ENCODE measurements around the gene C11orf97. TPM values are rescaled to one million over a fixed set of nuclear protein-coding genes. Genes with fewer than 3 reads are reported as not detected.

C11orf97 gene
- total and polyA plus RNA-seq, 2 donors (not counting 3 experiments of a cell fraction or from before 2014, with no cell fraction given) = not detected

- intact Hi-C loops (cut with micrococcal nuclease) = no loop called here
- ChIA-PET POLR2A (no interaction called here), CTCF (no interaction called here)
- dilution Hi-C loops (cut with MboI; ENCODE audit: extremely low pct_ligation_motif_present, low sequenced_read_pairs) = no loop called here
- BruUV-seq (replicated peaks) = no TSS peak
- Histone ChIP-seq H3K4me1 (ENCODE audit: control insufficient read depth, extremely low read depth, insufficient read depth, low read length) (no peaks in the 10 kb centered on the region), H4K20me1 (replicated peaks; ENCODE audit: control insufficient read depth, extremely low read depth, insufficient read depth, low read length) (no peaks in the 10 kb centered on the region), H3K79me2 (ENCODE audit: control insufficient read depth, insufficient read depth, low read length) (no peaks in the 10 kb centered on the region), H3K36me3 (ENCODE audit: control insufficient read depth in 2 of 2, extremely low read depth in 1 of 2, insufficient read depth in 2 of 2, low read length in 2 of 2) (no peaks in the 10 kb centered on the region), H3K4me3 (replicated peaks in 1 of 3; ENCODE audit: insufficient read depth in 1 of 3, low read depth in 1 of 3, low read length in 3 of 3) (no peak overlapping the region), H3K27ac (ENCODE audit: insufficient read depth, low read depth, low read length) (no peak overlapping the region), H3K4me2 (ENCODE audit: insufficient read depth, low read length) (no peak overlapping the region), H3K9ac (replicated peaks; ENCODE audit: extremely low read depth, insufficient read depth, low read length) (no peak overlapping the region), H3K9me3 (replicated peaks; ENCODE audit: control insufficient read depth, insufficient read depth, low read length) (no peaks in the 10 kb centered on the region), H3K27me3 (ENCODE audit: control insufficient read depth in 2 of 2, insufficient read depth in 2 of 2, low read length in 2 of 2) (peaks cover 0 to 2% of the 10 kb centered on the region in 2 experiments), H3K9me1 (replicated peaks; ENCODE audit: control insufficient read depth, extremely low read depth, insufficient read depth, low read length) (no peaks in the 10 kb centered on the region), H2AFZ (ENCODE audit: low read depth, low read length) (no peak overlapping the region)
- no peak for FAIRE-seq
- DNase-seq (ENCODE audit: low read depth, low spot score) = no peak
- TF ChIP-seq MYC (IDR thresholded peaks at IDR 0.05; ENCODE audit: low read depth, low read length) (no peak), FOS (IDR thresholded peaks at IDR 0.05; ENCODE audit: borderline replicate concordance, insufficient read depth, low read length) (no peak), EZH2 (IDR thresholded peaks at IDR 0.05; ENCODE audit: borderline replicate concordance, low read depth, low read length, severe bottlenecking) (no peak), POLR2A (IDR thresholded peaks at IDR 0.05; ENCODE audit: low read depth, low read length) (no peak), MAX (IDR thresholded peaks at IDR 0.05; ENCODE audit: insufficient read depth, insufficient read length) (no peak), GATA2 (IDR thresholded peaks at IDR 0.05; ENCODE audit: insufficient read depth, insufficient read length, low read depth, low read length) (no peak), JUN (IDR thresholded peaks at IDR 0.05; ENCODE audit: borderline replicate concordance, insufficient read depth, insufficient read length, low read depth) (no peak), POLR2AphosphoS5 (IDR thresholded peaks at IDR 0.05; ENCODE audit: insufficient read depth, low read depth, low read length) (no peak)
- TF ChIP-seq, protein P1, sequence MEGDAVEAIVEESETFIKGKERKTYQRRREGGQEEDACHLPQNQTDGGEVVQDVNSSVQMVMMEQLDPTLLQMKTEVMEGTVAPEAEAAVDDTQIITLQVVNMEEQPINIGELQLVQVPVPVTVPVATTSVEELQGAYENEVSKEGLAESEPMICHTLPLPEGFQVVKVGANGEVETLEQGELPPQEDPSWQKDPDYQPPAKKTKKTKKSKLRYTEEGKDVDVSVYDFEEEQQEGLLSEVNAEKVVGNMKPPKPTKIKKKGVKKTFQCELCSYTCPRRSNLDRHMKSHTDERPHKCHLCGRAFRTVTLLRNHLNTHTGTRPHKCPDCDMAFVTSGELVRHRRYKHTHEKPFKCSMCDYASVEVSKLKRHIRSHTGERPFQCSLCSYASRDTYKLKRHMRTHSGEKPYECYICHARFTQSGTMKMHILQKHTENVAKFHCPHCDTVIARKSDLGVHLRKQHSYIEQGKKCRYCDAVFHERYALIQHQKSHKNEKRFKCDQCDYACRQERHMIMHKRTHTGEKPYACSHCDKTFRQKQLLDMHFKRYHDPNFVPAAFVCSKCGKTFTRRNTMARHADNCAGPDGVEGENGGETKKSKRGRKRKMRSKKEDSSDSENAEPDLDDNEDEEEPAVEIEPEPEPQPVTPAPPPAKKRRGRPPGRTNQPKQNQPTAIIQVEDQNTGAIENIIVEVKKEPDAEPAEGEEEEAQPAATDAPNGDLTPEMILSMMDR (IDR thresholded peaks at IDR 0.05; ENCODE audit: extremely low read depth in 1 of 2, insufficient read depth in 1 of 2, low read depth in 1 of 2, low read length in 2 of 2) = no peak
Measured at GRCh38 chr11:94528551-94528950, 16.3 kb downstream of the C11orf97 start.
